Liver (tissue), 9 donors: ENCODE results near the gene CENPT. TPM values are rescaled to one million over a fixed set of nuclear protein-coding genes. Genes with fewer than 3 reads are reported as not detected.

Source experiments
- DNase-seq: peaks from one replicate; pipeline ENCODE4 v3.0.0-alpha.2; 2017; ENCODE audit warnings: low spot score
- H3K27ac ChIP-seq, 2 donors: one replicate each; pipeline ENCODE4 v1.7.0; 2013; ENCODE audit warnings: inconsistent platforms in 2 of 2, low read length in 2 of 2, control low read depth in 1 of 2, low read depth in 1 of 2, mild to moderate bottlenecking in 1 of 2
- H3K27me3 ChIP-seq, 4 donors: one replicate each; pipeline versions ENCODE4 v1.6.1 to v1.7.0; 2013; ENCODE audit warnings: low read length in 3 of 4, inconsistent platforms in 1 of 4, mild to moderate bottlenecking in 1 of 4, moderate library complexity in 1 of 4; ENCODE audit not compliant: control insufficient read depth in 4 of 4, insufficient read depth in 4 of 4
- H3K36me3 ChIP-seq, 4 donors: one replicate each; pipeline versions ENCODE4 v1.6.1 to v1.7.0; 2013; ENCODE audit warnings: low read length in 3 of 4, mild to moderate bottlenecking in 3 of 4, low read depth in 1 of 4, moderate library complexity in 1 of 4; ENCODE audit not compliant: control insufficient read depth in 4 of 4, insufficient read depth in 3 of 4
- H3K4me1 ChIP-seq, 4 donors: one replicate each; pipeline versions ENCODE4 v1.6.1 to v1.7.0; 2013; ENCODE audit warnings: low read length in 3 of 4, mild to moderate bottlenecking in 3 of 4, moderate library complexity in 1 of 4; ENCODE audit not compliant: control insufficient read depth in 4 of 4, insufficient read depth in 4 of 4
- H3K4me3 ChIP-seq, 3 donors: one replicate each; pipeline versions ENCODE4 v1.6.1 to v1.7.0; 2013; ENCODE audit warnings: low read length in 3 of 3, control low read depth in 1 of 3, low read depth in 1 of 3, mild to moderate bottlenecking in 1 of 3
- H3K9ac ChIP-seq, 2 donors: one replicate each; pipeline ENCODE4 v1.7.0; 2013; ENCODE audit warnings: low read length in 2 of 2, mild to moderate bottlenecking in 2 of 2, moderate library complexity in 2 of 2, control low read depth in 1 of 2, low read depth in 1 of 2
- H3K9me3 ChIP-seq, 4 donors: one replicate each; pipeline versions ENCODE4 v1.6.1 to v1.7.0; 2013; ENCODE audit warnings: low read length in 3 of 4; ENCODE audit not compliant: control insufficient read depth in 4 of 4
- ATF3 ChIP-seq: IDR thresholded peaks from 2 replicates; pipeline ENCODE4 v1.6.1; 2016; ENCODE audit warnings: antibody characterized with exemption
- CTCF ChIP-seq: fragments of 150-350 bp; IDR thresholded peaks from 2 replicates; pipeline ENCODE4 v1.5.1; 2017; ENCODE audit warnings: improper control_type of control experiment, low read depth, low read length; ENCODE audit not compliant: missing input control
- EGR1 ChIP-seq, 2 donors: IDR thresholded peaks; 2 replicates each; pipeline ENCODE4 v1.6.1; 2016 to 2018; ENCODE audit warnings: antibody characterized with exemption in 2 of 2, low read depth in 2 of 2
- FOXA1 ChIP-seq: IDR thresholded peaks from 2 replicates; pipeline ENCODE4 v1.6.1; 2016; ENCODE audit warnings: antibody characterized with exemption
- FOXA2 ChIP-seq: IDR thresholded peaks from 2 replicates; pipeline ENCODE4 v1.6.1; 2016; ENCODE audit warnings: antibody characterized with exemption
- GABPA ChIP-seq, 2 donors: IDR thresholded peaks in 1 of 2; conservative IDR thresholded peaks in 1 of 2; 2 replicates each; pipeline ENCODE4 v1.6.1; 2016; ENCODE audit warnings: antibody characterized with exemption in 2 of 2, mild to moderate bottlenecking in 1 of 2, moderate library complexity in 1 of 2
- HNF4A ChIP-seq, 2 donors: conservative IDR thresholded peaks; 2 replicates each; pipeline ENCODE4 v1.6.1; 2016; ENCODE audit warnings: antibody characterized with exemption in 2 of 2, mild to moderate bottlenecking in 2 of 2
- HNF4G ChIP-seq: IDR thresholded peaks from 2 replicates; pipeline ENCODE4 v1.6.1; 2016; ENCODE audit warnings: antibody characterized with exemption
- JUND ChIP-seq, 2 donors: IDR thresholded peaks; 2 replicates each; pipeline ENCODE4 v1.6.1; 2016; ENCODE audit warnings: antibody characterized with exemption in 2 of 2
- MAX ChIP-seq: IDR thresholded peaks from 2 replicates; pipeline ENCODE4 v1.6.1; 2016; ENCODE audit warnings: antibody characterized with exemption
- NR2F2 ChIP-seq: IDR thresholded peaks from 2 replicates; pipeline ENCODE4 v1.6.1; 2016; ENCODE audit warnings: antibody characterized with exemption
- RAD21 ChIP-seq, 2 donors: IDR thresholded peaks; 2 replicates each; pipeline ENCODE4 v1.6.1; 2016; ENCODE audit warnings: antibody characterized with exemption in 2 of 2, mild to moderate bottlenecking in 2 of 2
- REST ChIP-seq: IDR thresholded peaks from 2 replicates; pipeline ENCODE4 v1.6.1; 2016; ENCODE audit warnings: antibody characterized with exemption, mild to moderate bottlenecking
- RXRA ChIP-seq, 2 donors: IDR thresholded peaks; 2 replicates each; pipeline ENCODE4 v1.6.1; 2017 to 2018; ENCODE audit warnings: antibody characterized with exemption in 2 of 2, mild to moderate bottlenecking in 1 of 2
- SP1 ChIP-seq: IDR thresholded peaks from 2 replicates; pipeline ENCODE4 v1.6.1; 2018; ENCODE audit warnings: antibody characterized with exemption, mild to moderate bottlenecking
- TAF1 ChIP-seq: conservative IDR thresholded peaks from 2 replicates; pipeline ENCODE4 v1.6.1; 2016; ENCODE audit warnings: antibody characterized with exemption, mild to moderate bottlenecking
- YY1 ChIP-seq: IDR thresholded peaks from 2 replicates; pipeline ENCODE4 v1.6.1; 2016; ENCODE audit warnings: antibody characterized with exemption, mild to moderate bottlenecking
- ZBTB33 ChIP-seq: IDR thresholded peaks from 2 replicates; pipeline ENCODE4 v1.6.1; 2016; ENCODE audit warnings: antibody characterized with exemption
- WGBS: extraction: QIAGEN DNeasy Blood & Tissue Kit; methylation state at CpG from one replicate; pipeline ENCODE4 v1.1.7; 2013; 5-methylcytosine and 5-hydroxymethylcytosine counted together
- polyA plus RNA-seq, 2 donors: library from polyadenylated mRNA; stranded (reverse) in 1 of 2; unstranded in 1 of 2; fragments of 200-250 nt in 1 of 2; fragments of >200 nt in 1 of 2; fragmentation: Nextera tagmentation in 1 of 2; extraction: Ambion mirVana in 1 of 2; gene quantifications; one replicate each; pipeline versions ENCODE4 v1.2.1 to v1.2.3, GENCODE V29; 2013 to 2015
- total RNA-seq, 2 donors: library from RNA; depleted of rRNA; stranded (reverse); fragments of >200 nt; gene quantifications; one replicate each; pipeline ENCODE4 v1.2.3, GENCODE V29; 2014
- donor health status: healthy.
- donor health status: healthy.
- donor health status: healthy.
- donor health status: healthy.
- donor health status: healthy.

The CENPT gene
- total and polyA plus RNA-seq, 4 donors, result 11.4 to 26.9 (median 19.3) TPM

- 1% methylated on average over 67 of the region's 67 CpGs for WGBS
- peak; percentile 52 for DNase-seq
- H3K4me3 ChIP-seq, result peak overlapping the region; percentile 60 to 89 (median 72)
- no peaks in the 10 kb centered on the region for H3K27me3 ChIP-seq
- peaks cover 7 to 44% (median 36%) of the 10 kb centered on the region in 4 donors for H3K4me1 ChIP-seq
- no peaks in the 10 kb centered on the region for H3K9me3 ChIP-seq
- H3K27ac ChIP-seq, result peak overlapping the region; percentile 97 to 99
- peak overlapping the region; percentile 45 to 67 for H3K9ac ChIP-seq
- peak in 1 of 2 donors; percentile 30 for TF ChIP-seq RAD21 (IDR thresholded peaks at IDR 0.05)
- no peak for TF ChIP-seq MAX
- H3K36me3 ChIP-seq, result no peaks in the 10 kb centered on the region
These were observed 4.8 kb downstream of the CENPT start for GRCh38 chr16:67842509-67843342.

- Histone ChIP-seq H3K36me3 (no peaks in the 10 kb centered on the region), H3K9me3 (no peaks in the 10 kb centered on the region), H3K9ac (peak within 1 kb of the TSS; percentile 67 to 92), H3K27ac (peak within 1 kb of the TSS; percentile 97 to 99), H3K4me3 (peak within 1 kb of the TSS; percentile 60 to 89 (median 78)), H3K27me3 (no peaks in the 10 kb centered on the region), H3K4me1 (peaks cover 7 to 41% (median 32%) of the 10 kb centered on the region in 4 donors)
- peak; percentile 67 to 77 for TF ChIP-seq RAD21 (IDR thresholded peaks at IDR 0.05)
- no peak for TF ChIP-seq FOXA2
- TF ChIP-seq ATF3, result no peak
- no peak for TF ChIP-seq JUND (IDR thresholded peaks at IDR 0.05)
- peak in 1 of 2 donors; percentile 8 for TF ChIP-seq HNF4A (conservative IDR thresholded peaks at IDR 0.05)
- no peak for TF ChIP-seq RXRA (IDR thresholded peaks at IDR 0.05)
- TF ChIP-seq GABPA (IDR thresholded peaks at IDR 0.05 in 1 of 2, conservative IDR thresholded peaks at IDR 0.05 in 1 of 2), result peak; percentile 37 to 84
- no peak for TF ChIP-seq FOXA1
- no peak for TF ChIP-seq REST
- peak; percentile 90 for TF ChIP-seq CTCF
- peak; percentile 48 for TF ChIP-seq SP1
- TF ChIP-seq HNF4G, result no peak
- peak; percentile 9 for TF ChIP-seq MAX
- TF ChIP-seq NR2F2, result no peak
- TF ChIP-seq TAF1, result no peak
- no peak for TF ChIP-seq EGR1 (IDR thresholded peaks at IDR 0.05; ENCODE audit: low read depth in 2 of 2)
- peak; percentile 32 for TF ChIP-seq ZBTB33
- peak; percentile 24 for TF ChIP-seq YY1
- DNase-seq, result peak; percentile 96
- under 1% methylated on average over 83 of the region's 83 CpGs for WGBS
These were observed 5.5 kb downstream of the CENPT start, which contains the start of gene THAP11 for GRCh38 chr16:67841816-67842508. Gene THAP11, plus strand, starts transcription at chr16:67842320. Its CDS starts 235 bp downstream, at chr16:67842555.
